Activated CD8-positive, alpha-beta memory T cell treated with anti-CD3 and anti-CD28 coated beads, Interleukin-2, amount 50 U/mL, for 48 hours (primary cell): Measurements from ENCODE around the gene AKAP5.

Source experiments
- DNase-seq: peaks from one replicate; pipeline ENCODE4 v3.0.0-alpha.2; 2020

Gene AKAP5

GRCh38 chr14:64461221-64461620 is 4.1 kb upstream of the AKAP5 start:
- DNase-seq = no peak

- no peak for DNase-seq
Observed at GRCh38 chr14:64463195-64463594, 2.1 kb upstream of the AKAP5 start.

- DNase-seq = no peak
Observed at GRCh38 chr14:64463873-64464272, 1.4 kb upstream of the AKAP5 start.

GRCh38 chr14:64464651-64465050 is 648 bp upstream of the AKAP5 start:
- no peak for DNase-seq

- DNase-seq = no peak
Observed at GRCh38 chr14:64465831-64466554, 694 bp downstream of the AKAP5 start.

- DNase-seq = no peak
Observed at GRCh38 chr14:64467101-64467500, 1.8 kb downstream of the AKAP5 start.

GRCh38 chr14:64467566-64467965 is 2.3 kb downstream of the AKAP5 start:
- no peak for DNase-seq

- DNase-seq = no peak
Observed at GRCh38 chr14:64468451-64468850, 3.2 kb downstream of the AKAP5 start.

GRCh38 chr14:64474041-64474440 is 8.7 kb downstream of the AKAP5 start:
- no peak for DNase-seq

GRCh38 chr14:64474698-64475097 is 9.4 kb downstream of the AKAP5 start:
- DNase-seq = no peak

- no peak for DNase-seq
Observed at GRCh38 chr14:64475585-64476273, 10.4 kb downstream of the AKAP5 start.

- DNase-seq = no peak
Observed at GRCh38 chr14:64476438-64476837, 11.1 kb downstream of the AKAP5 start.

- no peak for DNase-seq
Observed at GRCh38 chr14:64478634-64479250, 13.4 kb downstream of the AKAP5 start.

GRCh38 chr14:64488590-64489099 is 23.3 kb downstream of the AKAP5 start:
- DNase-seq = no peak

- no peak for DNase-seq
Observed at GRCh38 chr14:64491637-64492036, 26.3 kb downstream of the AKAP5 start.

GRCh38 chr14:64493455-64493854 is 28.2 kb downstream of the AKAP5 start:
- no peak for DNase-seq

GRCh38 chr14:64495252-64495651 is 30.0 kb downstream of the AKAP5 start:
- no peak for DNase-seq

GRCh38 chr14:64496764-64497163 is 31.5 kb downstream of the AKAP5 start:
- DNase-seq = no peak

GRCh38 chr14:64500088-64500487 is 34.8 kb downstream of the AKAP5 start:
- DNase-seq = no peak

- no peak for DNase-seq
Observed at GRCh38 chr14:64501411-64502171, 36.3 kb downstream of the AKAP5 start.

GRCh38 chr14:64502456-64502855 is 37.2 kb downstream of the AKAP5 start:
- DNase-seq = no peak

- no peak for DNase-seq
Observed at GRCh38 chr14:64502887-64503433, 37.7 kb downstream of the AKAP5 start.
